Measurements from ENCODE around the gene ATP5ME. TPM values are rescaled to one million over a fixed set of nuclear protein-coding genes. Genes with fewer than 3 reads are reported as not detected.

ATP5ME gene
- polyA plus RNA-seq, 3 donors, result 163 to 397 (median 367) TPM

DNA sequence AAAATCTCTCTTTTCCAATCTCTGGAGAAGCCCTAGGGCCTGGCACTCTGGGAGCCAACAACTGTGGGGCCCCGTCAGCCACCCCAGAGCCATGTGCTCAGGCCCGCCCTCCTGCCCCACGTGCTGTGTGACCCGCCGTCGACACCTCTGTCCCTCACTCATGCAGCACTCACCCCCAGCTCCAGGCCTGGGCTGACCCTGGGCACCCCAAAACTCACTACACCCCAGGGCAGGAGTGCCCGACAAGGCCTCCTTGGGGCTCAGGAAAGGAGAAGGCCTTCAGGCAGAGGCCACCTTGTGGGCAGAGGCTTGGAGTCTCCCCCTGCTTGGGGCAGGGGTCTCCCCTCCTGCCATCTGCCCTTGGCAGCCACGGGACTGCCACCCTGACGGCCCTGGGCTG, 6.0 kb upstream of the ATP5ME start:
- no peak overlapping the region for H2AFZ ChIP-seq (ENCODE audit: insufficient read depth, low read depth, low read length, poor library complexity, severe bottlenecking)
- H3K9me3 Mint-ChIP-seq, result no peaks in the 10 kb centered on the region

DNA sequence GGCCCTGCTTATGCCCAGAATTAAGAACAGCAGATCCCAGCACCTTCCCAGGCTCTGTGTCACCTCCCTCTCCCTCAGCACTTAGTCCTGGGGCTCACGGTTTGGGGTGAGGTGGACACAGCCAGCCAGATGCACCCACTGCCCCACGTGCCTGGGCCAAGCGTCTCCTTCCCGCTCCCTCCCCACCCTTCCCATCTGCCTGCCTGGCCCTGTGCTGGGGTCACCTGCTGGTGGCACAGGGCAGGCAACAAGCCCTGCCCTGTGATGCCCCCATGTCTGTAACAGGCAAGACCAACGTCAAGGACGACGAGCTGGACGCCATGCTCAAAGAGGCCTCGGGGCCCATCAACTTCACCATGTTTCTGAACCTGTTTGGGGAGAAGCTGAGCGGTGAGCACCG, 5.6 kb upstream of the ATP5ME start:
- Histone ChIP-seq H4K20me1 (ENCODE audit: insufficient read depth, low read length) (peaks cover 29% of the 10 kb centered on the region), H3K4me2 (replicated peaks; ENCODE audit: extremely low read depth, low read length, poor library complexity, severe bottlenecking) (no peak overlapping the region), H3K4me3 (replicated peaks in 1 of 3; ENCODE audit: low read depth in 2 of 3, low read length in 3 of 3) (no peak overlapping the region), H3K9ac (ENCODE audit: insufficient read depth, low read length, poor library complexity, severe bottlenecking) (no peak overlapping the region), H3K27me3 (ENCODE audit: control insufficient read depth in 2 of 2, insufficient read depth in 2 of 2, low read length in 2 of 2) (no peaks in the 10 kb centered on the region), H3K4me1 (ENCODE audit: control insufficient read depth in 1 of 2, insufficient read depth in 2 of 2, low read length in 2 of 2) (peaks cover 31 to 40% of the 10 kb centered on the region in 2 donors), H3K36me3 (replicated peaks in 1 of 2; ENCODE audit: control insufficient read depth in 1 of 2, insufficient read depth in 2 of 2, low read length in 2 of 2) (peaks cover 0 to under 1% of the 10 kb centered on the region in 2 donors), H3K79me2 (ENCODE audit: insufficient read depth, low read length) (peaks cover 8% of the 10 kb centered on the region), H3K9me3 (replicated peaks in 1 of 2; ENCODE audit: control insufficient read depth in 1 of 2, insufficient read depth in 1 of 2, low read length in 2 of 2) (no peaks in the 10 kb centered on the region), H3K27ac (ENCODE audit: low read depth in 1 of 2, low read length in 2 of 2) (no peak overlapping the region), H2AFZ (ENCODE audit: insufficient read depth, low read depth, low read length, poor library complexity, severe bottlenecking) (no peak overlapping the region)
- DNase-seq, result no peak
- intact Hi-C loops (cut with micrococcal nuclease), result loop anchor here (5.0 to 10.0 kb wide), 3 partner anchors 103 to 345 kb away; partner anchors contain the start of genes PIGG (in 1 of the 2), ZNF141 (in 1 of the 2) and ZNF721 (in 1 of the 2)
- Mint-ChIP-seq H3K27me3 (ENCODE audit: low read depth in 3 of 3) (peaks cover 5 to 19% (median 10%) of the 10 kb centered on the region in 3 donors), H3K4me1 (peaks cover 27% of the 10 kb centered on the region), H3K9me3 (no peaks in the 10 kb centered on the region), H3K36me3 (peaks cover 0 to 11% of the 10 kb centered on the region in 2 donors), H3K4me3 (peak overlapping the region in 1 of 2 donors; percentile 11), H3K27ac (no peak overlapping the region)
- WGBS (ENCODE audit: insufficient coverage), result 91% methylated on average over 11 of the region's 11 CpGs
- TF ChIP-seq, protein P1, sequence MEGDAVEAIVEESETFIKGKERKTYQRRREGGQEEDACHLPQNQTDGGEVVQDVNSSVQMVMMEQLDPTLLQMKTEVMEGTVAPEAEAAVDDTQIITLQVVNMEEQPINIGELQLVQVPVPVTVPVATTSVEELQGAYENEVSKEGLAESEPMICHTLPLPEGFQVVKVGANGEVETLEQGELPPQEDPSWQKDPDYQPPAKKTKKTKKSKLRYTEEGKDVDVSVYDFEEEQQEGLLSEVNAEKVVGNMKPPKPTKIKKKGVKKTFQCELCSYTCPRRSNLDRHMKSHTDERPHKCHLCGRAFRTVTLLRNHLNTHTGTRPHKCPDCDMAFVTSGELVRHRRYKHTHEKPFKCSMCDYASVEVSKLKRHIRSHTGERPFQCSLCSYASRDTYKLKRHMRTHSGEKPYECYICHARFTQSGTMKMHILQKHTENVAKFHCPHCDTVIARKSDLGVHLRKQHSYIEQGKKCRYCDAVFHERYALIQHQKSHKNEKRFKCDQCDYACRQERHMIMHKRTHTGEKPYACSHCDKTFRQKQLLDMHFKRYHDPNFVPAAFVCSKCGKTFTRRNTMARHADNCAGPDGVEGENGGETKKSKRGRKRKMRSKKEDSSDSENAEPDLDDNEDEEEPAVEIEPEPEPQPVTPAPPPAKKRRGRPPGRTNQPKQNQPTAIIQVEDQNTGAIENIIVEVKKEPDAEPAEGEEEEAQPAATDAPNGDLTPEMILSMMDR (IDR thresholded peaks at IDR 0.05), result no peak

More for the DNA sequence above, 6.0 kb upstream of the ATP5ME start:
- no peak overlapping the region for H3K27ac Mint-ChIP-seq
- Histone ChIP-seq H4K20me1 (ENCODE audit: insufficient read depth, low read length) (peaks cover 29% of the 10 kb centered on the region), H3K27me3 (ENCODE audit: control insufficient read depth in 2 of 2, insufficient read depth in 2 of 2, low read length in 2 of 2) (no peaks in the 10 kb centered on the region), H3K9me3 (replicated peaks in 1 of 2; ENCODE audit: control insufficient read depth in 1 of 2, insufficient read depth in 1 of 2, low read length in 2 of 2) (no peaks in the 10 kb centered on the region), H3K79me2 (ENCODE audit: insufficient read depth, low read length) (peaks cover 3% of the 10 kb centered on the region), H3K4me2 (replicated peaks; ENCODE audit: extremely low read depth, low read length, poor library complexity, severe bottlenecking) (peak overlapping the region; percentile 76), H3K27ac (ENCODE audit: low read depth in 1 of 2, low read length in 2 of 2) (no peak overlapping the region), H3K9ac (ENCODE audit: insufficient read depth, low read length, poor library complexity, severe bottlenecking) (no peak overlapping the region), H3K4me3 (replicated peaks in 1 of 3; ENCODE audit: low read depth in 2 of 3, low read length in 3 of 3) (no peak overlapping the region), H3K4me1 (ENCODE audit: control insufficient read depth in 1 of 2, insufficient read depth in 2 of 2, low read length in 2 of 2) (peaks cover 27 to 35% of the 10 kb centered on the region in 2 donors), H3K36me3 (replicated peaks in 1 of 2; ENCODE audit: control insufficient read depth in 1 of 2, insufficient read depth in 2 of 2, low read length in 2 of 2) (peaks cover 4% of the 10 kb centered on the region in 2 donors)
- TF ChIP-seq, protein P1 (IDR thresholded peaks at IDR 0.05), result no peak
- peaks cover 28% of the 10 kb centered on the region for H3K4me1 Mint-ChIP-seq
- peaks cover 5 to 19% (median 10%) of the 10 kb centered on the region in 3 donors for H3K27me3 Mint-ChIP-seq (ENCODE audit: low read depth in 3 of 3)
- intact Hi-C loops (cut with micrococcal nuclease), result loop anchor here in 1 of 2 donors (5.0 to 10.0 kb wide), 2 partner anchors 102 to 345 kb away; partner anchors contain the start of gene ZNF141
- 90% methylated on average over 8 of the region's 9 CpGs for WGBS (ENCODE audit: insufficient coverage)
- DNase-seq, result no peak
- H3K36me3 Mint-ChIP-seq, result peaks cover 2 to 13% of the 10 kb centered on the region in 2 donors
- peak overlapping the region; percentile 21 to 34 for H3K4me3 Mint-ChIP-seq
